Stimulated activated naive CD8-positive, alpha-beta T cell treated with anti-CD3 and anti-CD28 coated beads, Interleukin-15, Interleukin-2, amounts not matched to agents 100 ng/mL and 50 ng/mL, for 24 hours (primary cell): ENCODE data around the gene MYOM1.
"Not testable (repeated sequence)": the region's sequence is repeated elsewhere in the genome, so short reads cannot be mapped to it uniquely, and the experiment has no call there.

Experiments
- H3K27ac Mint-ChIP-seq: one replicate; pipeline ENCODE4 v1.8.0; 2021; ENCODE audit warnings: mild to moderate bottlenecking, mixed read lengths
- H3K27me3 Mint-ChIP-seq: one replicate; pipeline ENCODE4 v1.8.0; 2021; ENCODE audit warnings: mixed read lengths
- H3K36me3 Mint-ChIP-seq: one replicate; pipeline ENCODE4 v1.8.0; 2021; ENCODE audit warnings: low read depth, mixed read lengths
- H3K4me1 Mint-ChIP-seq: one replicate; pipeline ENCODE4 v1.8.0; 2021; ENCODE audit warnings: low read depth, mixed read lengths
- H3K4me3 Mint-ChIP-seq: one replicate; pipeline ENCODE4 v1.8.0; 2021; ENCODE audit warnings: mild to moderate bottlenecking, mixed read lengths
- H3K9me3 Mint-ChIP-seq: one replicate; pipeline ENCODE4 v1.8.0; 2021; ENCODE audit warnings: mixed read lengths

Gene MYOM1

DNA sequence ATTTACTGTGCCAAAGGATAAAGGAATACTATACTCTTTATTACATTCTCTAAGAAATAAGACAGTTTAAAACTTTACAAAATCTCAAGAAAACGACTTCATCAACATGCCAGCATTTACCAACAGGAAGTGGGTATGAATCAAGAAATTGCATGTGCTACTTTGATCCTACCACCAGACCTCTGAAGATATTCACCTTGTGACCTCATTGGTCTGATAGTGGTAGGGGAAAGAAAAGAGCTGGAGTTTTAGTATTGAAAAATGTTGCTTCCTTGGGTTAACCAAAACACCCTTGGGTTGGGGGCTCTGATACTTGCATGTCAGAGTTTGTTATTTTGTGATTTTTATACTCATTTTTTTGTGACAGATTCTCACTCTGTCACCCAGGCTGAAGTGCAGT, 122.7 kb downstream of the MYOM1 start:
- H3K9me3 Mint-ChIP-seq = no peaks in the 10 kb centered on the region
- no peak overlapping the region for H3K27ac Mint-ChIP-seq
- no peaks in the 10 kb centered on the region for H3K27me3 Mint-ChIP-seq
- H3K36me3 Mint-ChIP-seq = no peaks in the 10 kb centered on the region
- peaks cover 15% of the 10 kb centered on the region for H3K4me1 Mint-ChIP-seq
- H3K4me3 Mint-ChIP-seq = no peak overlapping the region

DNA sequence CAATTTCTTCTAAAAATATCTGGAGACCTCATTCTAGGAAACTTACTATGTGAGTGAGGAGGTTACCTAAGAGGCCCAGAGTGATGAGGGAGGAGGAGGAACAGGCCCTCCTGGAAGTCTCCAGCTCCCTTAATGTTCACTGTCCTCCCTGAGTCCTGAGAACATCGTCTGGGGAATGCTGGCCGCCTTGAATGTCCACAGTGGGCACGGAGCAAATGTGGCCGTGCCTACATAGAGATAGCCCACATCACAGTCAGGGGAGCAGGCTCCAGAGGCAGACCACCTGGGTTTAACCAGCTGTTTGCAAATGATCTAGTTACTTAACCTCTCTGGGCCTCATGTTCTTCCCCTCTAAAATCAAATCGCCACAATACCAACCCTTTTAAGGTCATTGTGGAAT, 123.8 kb downstream of the MYOM1 start:
- peaks cover 15% of the 10 kb centered on the region for H3K4me1 Mint-ChIP-seq
- H3K27me3 Mint-ChIP-seq = no peaks in the 10 kb centered on the region
- H3K36me3 Mint-ChIP-seq = no peaks in the 10 kb centered on the region
- no peak overlapping the region for H3K4me3 Mint-ChIP-seq
- H3K9me3 Mint-ChIP-seq = no peaks in the 10 kb centered on the region
- no peak overlapping the region for H3K27ac Mint-ChIP-seq

DNA sequence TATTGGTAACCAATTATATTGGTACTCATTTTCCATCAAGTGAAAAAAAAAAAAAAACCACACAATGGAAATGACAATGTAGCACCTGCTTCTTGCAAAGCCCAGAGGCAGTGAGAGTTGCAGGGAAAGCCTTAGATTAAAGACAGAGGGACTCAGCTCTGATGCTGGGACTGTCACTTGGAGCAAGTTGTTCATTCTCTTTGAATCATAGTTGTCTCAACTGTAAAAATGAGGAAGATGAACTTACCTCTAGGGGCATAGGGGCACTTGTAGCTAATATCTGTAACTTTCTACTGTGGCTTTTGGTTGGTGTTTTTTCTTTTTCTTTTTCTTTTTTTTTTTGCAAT, 125.5 kb downstream of the MYOM1 start:
- H3K9me3 Mint-ChIP-seq = no peaks in the 10 kb centered on the region
- H3K4me3 Mint-ChIP-seq = no peak overlapping the region
- no peaks in the 10 kb centered on the region for H3K27me3 Mint-ChIP-seq
- H3K36me3 Mint-ChIP-seq = no peaks in the 10 kb centered on the region
- no peak overlapping the region for H3K27ac Mint-ChIP-seq
- peaks cover 15% of the 10 kb centered on the region for H3K4me1 Mint-ChIP-seq

DNA sequence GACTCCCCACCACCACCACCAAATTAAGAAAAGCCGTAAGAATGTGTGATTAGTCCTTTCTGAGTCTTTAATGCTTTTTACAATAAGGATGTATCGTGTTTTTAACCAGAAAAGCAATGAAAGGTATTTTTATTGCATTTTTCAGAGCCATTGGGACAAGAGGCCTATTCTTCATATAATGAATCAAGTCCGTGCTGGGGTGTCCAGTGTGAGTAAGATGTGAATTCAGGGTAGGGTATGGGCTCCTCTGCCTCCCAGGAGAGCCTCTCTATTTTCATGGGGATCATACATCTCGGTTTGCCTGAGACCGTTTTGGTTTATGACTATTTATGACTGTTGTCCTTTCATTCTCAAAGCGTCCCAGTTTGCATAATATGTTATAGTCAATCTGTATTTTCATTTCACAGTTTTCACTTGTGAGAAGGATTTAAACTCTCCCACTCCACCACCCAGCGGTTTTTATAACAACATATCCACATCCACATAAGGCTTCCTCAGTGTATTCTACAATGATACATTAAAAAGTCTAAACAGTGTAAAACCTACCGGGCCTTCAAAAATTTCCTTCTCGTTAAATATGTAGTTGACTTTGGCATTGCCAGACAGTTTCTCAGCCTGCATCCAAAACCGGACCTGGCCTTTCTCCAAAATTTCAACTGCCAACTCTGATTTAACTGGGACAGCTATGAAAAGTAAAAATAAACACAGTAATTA, 126.0 kb downstream of the MYOM1 start:
- H3K36me3 Mint-ChIP-seq = no peaks in the 10 kb centered on the region
- H3K4me3 Mint-ChIP-seq = no peak overlapping the region
- no peaks in the 10 kb centered on the region for H3K9me3 Mint-ChIP-seq
- H3K4me1 Mint-ChIP-seq = peaks cover 15% of the 10 kb centered on the region
- H3K27ac Mint-ChIP-seq = no peak overlapping the region
- H3K27me3 Mint-ChIP-seq = no peaks in the 10 kb centered on the region

DNA sequence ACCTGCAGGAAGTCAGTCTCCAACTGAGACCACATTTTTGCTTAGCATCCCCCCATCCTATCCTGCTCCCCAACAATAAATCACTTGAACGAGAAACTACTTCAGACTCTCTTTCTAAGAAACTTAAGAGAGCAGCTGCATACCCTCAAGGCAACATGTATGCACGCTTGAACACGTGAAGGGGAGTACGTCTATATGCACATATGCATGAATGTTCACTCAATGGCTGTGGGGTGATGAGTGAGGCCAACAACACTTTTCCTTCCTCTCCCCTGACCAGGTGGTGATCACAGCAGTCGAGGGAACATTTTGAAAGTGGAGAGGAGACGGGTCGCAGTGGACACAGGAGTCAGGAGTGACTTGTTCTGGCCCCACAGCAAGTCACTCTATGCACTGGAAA, 127.0 kb downstream of the MYOM1 start:
- Mint-ChIP-seq H3K4me3 (no peak overlapping the region), H3K27ac (no peak overlapping the region), H3K36me3 (no peaks in the 10 kb centered on the region), H3K27me3 (no peaks in the 10 kb centered on the region), H3K4me1 (peaks cover 12% of the 10 kb centered on the region), H3K9me3 (no peaks in the 10 kb centered on the region)

DNA sequence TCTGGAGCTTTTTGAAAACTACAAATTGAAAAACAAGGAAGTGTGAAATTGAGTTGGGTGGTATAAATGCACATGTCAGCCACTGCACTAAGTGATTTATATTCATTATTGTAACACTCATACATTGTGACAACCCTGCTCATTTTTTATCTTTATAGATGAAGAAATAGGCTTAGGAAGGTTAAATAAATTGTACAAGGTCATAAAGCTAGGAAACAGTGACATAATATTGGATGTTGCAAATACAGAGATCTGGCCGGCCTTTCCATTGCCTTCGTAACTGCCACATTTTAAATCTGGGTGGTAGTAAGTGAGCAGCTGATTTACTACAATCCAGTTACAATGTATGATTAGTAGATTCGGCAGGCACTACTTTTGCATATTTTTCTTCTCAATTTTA, 130.2 kb downstream of the MYOM1 start:
- Mint-ChIP-seq H3K4me3 (no peak overlapping the region), H3K36me3 (no peaks in the 10 kb centered on the region), H3K4me1 (no peaks in the 10 kb centered on the region), H3K27ac (no peak overlapping the region), H3K9me3 (no peaks in the 10 kb centered on the region), H3K27me3 (no peaks in the 10 kb centered on the region)

DNA sequence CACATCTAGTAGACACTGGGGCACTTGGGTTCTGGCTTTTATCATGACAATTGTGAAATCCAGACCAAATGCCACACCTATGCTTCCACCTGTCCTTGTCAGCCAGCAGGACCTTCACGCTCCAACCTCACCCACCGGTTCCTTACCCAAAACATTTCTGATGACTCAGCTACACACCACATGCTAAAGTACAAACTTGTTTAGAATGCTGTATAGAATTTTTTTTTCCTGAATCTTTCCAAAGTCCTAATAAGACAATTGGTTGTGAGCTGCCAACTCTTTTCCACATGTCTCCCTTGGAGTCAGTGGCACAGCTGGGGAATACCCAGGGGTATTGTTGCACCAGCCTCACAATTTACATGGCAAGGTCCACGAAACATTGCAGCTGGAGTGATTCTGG, 131.3 kb downstream of the MYOM1 start:
- Mint-ChIP-seq H3K4me1 (no peaks in the 10 kb centered on the region), H3K9me3 (no peaks in the 10 kb centered on the region), H3K4me3 (no peak overlapping the region), H3K36me3 (no peaks in the 10 kb centered on the region), H3K27me3 (no peaks in the 10 kb centered on the region), H3K27ac (no peak overlapping the region)

DNA sequence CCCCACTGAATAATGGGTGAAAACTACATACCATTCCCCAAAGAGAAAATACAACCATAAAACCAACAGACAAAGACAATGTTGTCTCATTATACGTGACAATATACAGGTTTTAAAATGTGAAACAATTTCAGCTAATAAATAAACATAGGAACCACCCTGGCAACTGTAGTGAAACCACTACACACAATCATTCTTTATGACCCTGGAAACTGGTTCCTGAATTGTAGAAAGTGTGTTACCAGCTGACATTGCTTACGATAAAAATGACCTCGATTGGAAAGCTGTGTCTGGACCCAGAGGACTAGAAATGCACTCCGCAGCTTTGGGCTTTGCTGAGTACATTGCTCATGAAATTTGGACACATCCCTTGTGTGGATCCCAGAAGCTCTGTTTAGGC, 132.9 kb downstream of the MYOM1 start:
- H3K36me3 Mint-ChIP-seq = no peaks in the 10 kb centered on the region
- no peaks in the 10 kb centered on the region for H3K9me3 Mint-ChIP-seq
- no peaks in the 10 kb centered on the region for H3K4me1 Mint-ChIP-seq
- H3K27me3 Mint-ChIP-seq = no peaks in the 10 kb centered on the region
- H3K27ac Mint-ChIP-seq = no peak overlapping the region
- H3K4me3 Mint-ChIP-seq = no peak overlapping the region

DNA sequence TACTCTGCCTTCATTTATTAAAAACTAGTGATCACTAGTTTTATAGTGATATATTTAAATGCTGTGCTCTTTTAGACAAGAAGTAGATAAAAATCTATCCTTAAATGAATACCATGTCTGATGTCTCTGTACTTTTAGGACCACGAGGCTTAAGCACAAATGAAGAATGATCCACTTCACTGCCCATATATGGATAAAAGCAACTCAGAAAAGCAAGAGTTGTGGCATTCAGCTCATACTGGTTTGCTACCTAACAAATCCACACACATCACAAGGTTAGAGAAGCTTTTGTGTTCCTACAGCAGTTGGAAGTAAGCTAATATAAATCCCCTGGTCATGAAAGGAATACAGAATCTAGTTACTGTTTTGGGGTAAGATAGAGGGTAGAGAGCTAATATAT, 134.2 kb downstream of the MYOM1 start:
- H3K9me3 Mint-ChIP-seq = no peaks in the 10 kb centered on the region
- no peaks in the 10 kb centered on the region for H3K4me1 Mint-ChIP-seq

DNA sequence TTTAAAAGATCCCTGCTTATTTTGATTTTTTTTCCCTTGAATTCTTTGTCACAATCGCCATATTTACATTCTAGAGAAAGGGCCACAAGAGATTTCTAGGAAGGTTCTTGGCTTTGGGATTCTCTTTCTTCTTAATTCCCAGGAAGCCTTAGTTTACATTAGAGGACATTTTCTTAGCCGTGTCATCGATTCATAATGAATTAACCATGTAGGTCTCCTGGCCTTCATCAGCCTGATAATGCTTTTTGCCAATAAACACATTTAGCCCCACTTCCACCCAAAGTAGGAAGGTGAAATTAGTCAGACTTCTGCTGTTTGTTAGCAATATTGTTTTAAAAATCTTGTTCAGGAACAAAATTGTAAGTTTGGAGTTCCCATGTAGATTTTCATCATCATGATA, 135.6 kb downstream of the MYOM1 start:
- no peaks in the 10 kb centered on the region for H3K9me3 Mint-ChIP-seq
- no peaks in the 10 kb centered on the region for H3K36me3 Mint-ChIP-seq
- H3K27ac Mint-ChIP-seq = no peak overlapping the region
- no peak overlapping the region for H3K4me3 Mint-ChIP-seq
- no peaks in the 10 kb centered on the region for H3K27me3 Mint-ChIP-seq
- H3K4me1 Mint-ChIP-seq = no peaks in the 10 kb centered on the region

More for the DNA sequence above, 134.2 kb downstream of the MYOM1 start:
- Mint-ChIP-seq H3K27me3 (no peaks in the 10 kb centered on the region), H3K36me3 (no peaks in the 10 kb centered on the region), H3K4me3 (no peak overlapping the region), H3K27ac (no peak overlapping the region)

DNA sequence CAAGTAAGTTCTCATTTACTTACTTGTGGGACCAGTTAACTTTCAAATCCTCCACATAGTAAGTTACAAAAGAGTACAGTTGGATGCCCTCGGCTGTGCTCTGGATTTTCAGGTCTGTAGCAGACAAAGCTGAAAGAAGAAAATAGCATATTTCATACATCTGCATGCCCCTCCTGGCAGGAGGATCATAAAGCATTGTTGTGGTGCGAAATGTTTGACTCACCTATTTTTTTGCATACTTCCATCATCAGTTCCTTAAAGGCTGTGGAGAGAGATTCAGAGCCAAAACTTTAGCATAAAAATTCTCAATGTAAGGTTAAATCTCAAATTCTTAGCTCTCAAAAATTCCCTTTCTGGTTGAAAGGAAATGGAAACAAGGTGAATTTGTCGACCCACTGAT, 136.0 kb downstream of the MYOM1 start:
- Mint-ChIP-seq H3K36me3 (no peaks in the 10 kb centered on the region), H3K9me3 (no peaks in the 10 kb centered on the region), H3K27ac (no peak overlapping the region), H3K27me3 (no peaks in the 10 kb centered on the region), H3K4me3 (no peak overlapping the region), H3K4me1 (no peaks in the 10 kb centered on the region)

DNA sequence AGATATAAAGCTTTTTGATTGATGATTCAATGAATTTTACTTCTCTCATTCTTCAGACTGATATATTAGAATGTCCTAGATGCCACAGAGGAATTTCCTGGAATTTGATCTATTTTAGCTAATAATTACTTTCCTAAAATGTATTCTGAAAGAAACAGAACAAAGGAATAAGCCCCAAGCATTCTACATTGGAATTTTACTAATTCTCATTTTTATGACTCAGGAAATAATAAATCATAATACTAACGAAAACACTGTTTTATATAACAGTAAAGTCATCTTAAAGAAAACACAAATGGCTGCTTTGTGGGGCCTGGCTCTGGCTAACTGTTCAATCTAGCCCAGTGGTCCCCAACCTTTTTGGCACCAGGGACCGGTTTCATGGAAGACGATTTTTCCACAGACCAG, 138.2 kb downstream of the MYOM1 start:
- Mint-ChIP-seq H3K4me3 (no peak overlapping the region), H3K4me1 (no peaks in the 10 kb centered on the region), H3K9me3 (no peaks in the 10 kb centered on the region), H3K36me3 (peaks cover 4% of the 10 kb centered on the region), H3K27me3 (no peaks in the 10 kb centered on the region), H3K27ac (no peak overlapping the region)

DNA sequence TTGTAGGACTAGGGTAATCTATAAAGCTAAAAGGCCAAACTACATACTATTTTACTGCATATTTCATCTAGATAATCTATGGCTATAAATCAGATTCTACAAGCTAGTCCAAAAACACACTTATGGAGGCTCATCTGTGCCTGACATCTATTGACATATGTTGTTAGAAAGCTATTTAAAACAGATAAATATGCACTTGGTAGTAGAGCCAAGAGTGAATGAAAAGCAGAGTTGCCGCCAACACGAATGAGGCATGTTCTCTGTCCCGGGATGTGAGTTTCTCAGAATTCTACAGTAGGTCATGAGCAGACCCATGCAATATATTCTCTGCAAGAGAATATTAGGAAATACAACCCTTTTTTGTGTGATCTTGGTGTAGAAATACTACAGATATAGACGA, 140.1 kb downstream of the MYOM1 start:
- Mint-ChIP-seq H3K9me3 (no peaks in the 10 kb centered on the region), H3K4me1 (no peaks in the 10 kb centered on the region), H3K4me3 (no peak overlapping the region), H3K27ac (no peak overlapping the region), H3K36me3 (peaks cover 4% of the 10 kb centered on the region), H3K27me3 (no peaks in the 10 kb centered on the region)

DNA sequence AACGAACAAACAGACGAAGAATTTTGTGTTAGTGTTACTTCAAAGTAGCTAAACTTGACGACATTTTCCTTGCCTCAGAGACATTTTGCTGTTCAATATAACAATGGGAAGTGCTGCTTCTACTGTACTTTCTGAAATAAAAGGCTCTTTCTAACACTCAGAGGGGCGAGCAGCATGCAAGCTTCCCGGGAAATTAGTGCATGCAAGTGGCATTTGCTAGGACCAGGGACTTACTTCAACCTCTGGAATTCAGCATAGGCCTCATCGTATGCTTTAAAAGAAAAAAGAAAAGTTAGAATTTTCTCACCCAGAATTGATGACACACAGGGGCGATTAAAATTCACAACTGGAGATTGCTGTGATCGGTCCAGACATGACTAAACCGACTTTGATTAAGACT, 144.3 kb downstream of the MYOM1 start:
- no peaks in the 10 kb centered on the region for H3K27me3 Mint-ChIP-seq
- H3K4me1 Mint-ChIP-seq = peaks cover 3% of the 10 kb centered on the region
- no peaks in the 10 kb centered on the region for H3K9me3 Mint-ChIP-seq
- H3K36me3 Mint-ChIP-seq = peaks cover 4% of the 10 kb centered on the region
- no peak overlapping the region for H3K4me3 Mint-ChIP-seq
- H3K27ac Mint-ChIP-seq = no peak overlapping the region

DNA sequence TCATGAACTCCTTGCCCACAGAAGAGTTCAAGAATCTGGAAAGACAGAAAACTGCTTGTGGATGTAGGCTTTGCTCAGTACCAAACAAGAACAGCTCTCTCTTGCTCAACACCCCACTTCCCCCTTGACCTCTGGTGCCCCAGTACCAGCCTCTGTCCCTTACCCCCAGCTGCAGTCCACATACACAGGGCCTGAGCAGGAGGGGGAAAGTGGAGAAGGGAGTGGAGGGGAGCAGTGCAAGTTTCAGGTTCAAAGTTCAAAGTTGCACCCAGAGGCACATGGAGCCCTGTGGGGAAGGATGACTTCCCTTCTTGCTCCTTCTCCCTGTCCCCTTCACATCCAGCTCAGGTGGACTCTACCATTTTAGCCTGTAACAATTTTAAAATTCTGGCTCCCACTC, 145.7 kb downstream of the MYOM1 start:
- Mint-ChIP-seq H3K27ac (no peak overlapping the region), H3K4me3 (no peak overlapping the region), H3K4me1 (peaks cover 17% of the 10 kb centered on the region), H3K9me3 (no peaks in the 10 kb centered on the region), H3K36me3 (peaks cover 4% of the 10 kb centered on the region), H3K27me3 (no peaks in the 10 kb centered on the region)

DNA sequence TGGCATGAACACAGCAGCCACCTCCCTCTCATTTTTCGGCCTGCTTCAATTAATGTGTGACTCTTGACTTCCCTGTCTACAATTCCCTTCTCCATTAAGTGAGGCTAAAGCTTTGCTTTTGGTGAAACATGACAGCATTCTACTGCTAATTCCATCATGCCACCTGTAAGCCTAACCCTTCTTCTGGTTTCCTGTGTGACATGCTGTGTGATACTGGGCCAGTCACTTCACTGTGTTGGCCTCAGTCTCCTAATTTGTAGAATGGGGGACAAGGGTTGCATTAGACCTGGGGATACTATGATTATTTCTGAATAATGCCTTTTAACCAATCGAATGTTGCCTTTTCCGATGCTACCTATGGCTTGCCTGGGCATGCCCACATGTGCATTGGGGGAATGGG, 146.4 kb downstream of the MYOM1 start:
- peaks cover 24% of the 10 kb centered on the region for H3K4me1 Mint-ChIP-seq
- H3K36me3 Mint-ChIP-seq, H3K4me3 Mint-ChIP-seq, H3K9me3 Mint-ChIP-seq, H3K27ac Mint-ChIP-seq, H3K27me3 Mint-ChIP-seq: not testable (repeated sequence)
